SKM-1 (cell line): ENCODE measurements around the gene MEX3D.
"Not testable (repeated sequence)": the region's sequence is repeated elsewhere in the genome, so short reads cannot be mapped to it uniquely, and the experiment has no call there.

Source experiments
- DNase-seq: peaks from one replicate; lab custom pipeline; 2025; ENCODE audit not compliant: unreplicated experiment; lab: John Stamatoyannopoulos, UW

MEX3D gene

GRCh38 chr19:1540365-1540925, 27.7 kb downstream of the MEX3D start:
- no peak for DNase-seq

DNA sequence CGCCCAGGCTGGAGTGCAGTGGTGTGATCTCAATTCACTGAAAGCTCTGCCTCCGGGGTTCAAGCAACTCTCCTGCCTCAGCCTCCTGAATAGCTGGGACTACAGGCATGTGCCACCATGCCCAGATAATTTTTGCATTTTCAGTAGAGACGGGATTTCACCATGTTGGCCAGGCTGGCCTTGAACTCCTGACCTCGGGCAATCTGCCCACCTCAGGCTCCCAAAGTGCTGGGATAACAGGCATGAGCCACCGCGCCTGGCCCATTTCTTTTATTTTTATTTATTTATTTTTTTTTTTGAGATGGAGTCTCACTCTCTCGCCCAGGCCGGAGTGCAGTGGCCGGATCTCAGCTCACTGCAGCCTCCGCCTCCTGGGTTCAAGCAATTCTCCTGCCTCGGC, 28.4 kb downstream of the MEX3D start:
- not testable (repeated sequence) for DNase-seq

DNA sequence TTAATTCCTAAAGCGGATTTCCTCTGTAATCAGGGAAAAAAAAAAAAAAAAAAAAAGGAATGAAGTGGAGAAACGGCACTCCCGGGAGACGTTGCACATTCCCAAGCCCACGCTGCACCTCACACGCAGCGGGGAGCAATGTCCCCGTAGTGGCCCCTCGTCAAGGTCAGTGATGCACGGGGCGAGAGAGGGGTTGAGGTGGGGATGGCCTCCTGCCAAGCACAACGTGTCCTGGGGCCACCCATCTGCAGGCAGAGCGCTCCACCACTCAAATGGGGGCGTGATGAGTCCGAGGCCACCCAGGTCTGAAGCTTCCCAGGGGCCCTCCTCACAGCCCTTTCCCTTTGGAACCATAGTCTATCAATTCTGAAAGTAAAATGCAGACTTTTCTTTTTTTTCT, 29.1 kb downstream of the MEX3D start:
- no peak for DNase-seq

DNA sequence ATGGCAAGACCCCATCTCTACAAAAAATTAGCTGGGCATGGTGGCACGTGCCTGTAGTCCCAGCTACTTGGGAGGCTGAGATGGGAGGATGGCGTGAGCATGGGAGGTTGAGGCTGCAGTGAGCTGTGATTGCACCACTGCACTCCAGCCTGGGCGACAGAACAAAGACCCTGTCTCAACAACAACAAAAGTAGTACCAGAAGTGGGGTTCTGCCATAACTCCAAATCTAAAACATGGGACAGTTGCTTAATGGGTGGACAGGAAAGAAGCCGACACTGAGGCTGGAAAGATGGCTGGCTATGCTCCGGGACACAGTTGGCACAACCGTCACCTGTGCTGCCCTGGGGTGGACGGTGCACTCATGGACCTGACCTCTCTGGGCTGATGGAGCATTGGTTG, 32.4 kb downstream of the MEX3D start:
- not testable (repeated sequence) for DNase-seq

GRCh38 chr19:1534972-1535371, 33.2 kb downstream of the MEX3D start:
- no peak for DNase-seq

DNA sequence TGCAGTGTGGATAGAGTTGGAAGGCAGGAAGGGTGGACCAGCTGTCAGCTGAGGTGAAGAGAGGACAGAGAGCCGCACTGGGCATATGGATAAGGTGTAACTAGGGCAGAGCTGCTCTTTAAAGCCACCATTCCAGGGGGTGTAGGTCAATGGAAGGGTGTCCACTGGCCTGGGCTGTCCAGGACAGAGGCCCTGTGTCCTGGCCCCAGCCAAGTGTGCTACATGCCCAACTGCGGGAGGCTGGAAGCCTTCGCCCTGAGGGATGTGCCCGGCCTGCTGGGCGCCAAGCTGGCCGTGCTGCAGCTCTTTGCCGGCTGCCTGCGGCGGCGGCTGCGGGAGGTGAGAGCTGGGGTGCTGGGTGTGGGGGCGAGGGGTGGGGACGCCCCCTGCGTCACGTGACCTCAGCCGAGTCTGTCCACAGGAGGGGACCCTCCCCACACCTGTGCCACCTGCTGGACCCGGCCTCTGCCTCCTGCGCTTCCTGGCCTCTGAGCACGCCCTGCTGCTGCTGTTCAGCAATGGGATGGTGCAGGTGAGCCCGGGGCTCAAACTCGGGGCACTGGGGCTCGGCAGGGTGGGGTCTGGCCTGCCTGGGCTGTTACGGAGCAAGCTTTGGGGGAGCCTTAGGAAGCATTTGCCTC, 34.5 kb downstream of the MEX3D start:
- DNase-seq, result no peak

GRCh38 chr19:1532003-1532402, 36.1 kb downstream of the MEX3D start:
- DNase-seq, result no peak

GRCh38 chr19:1531587-1531986, 36.5 kb downstream of the MEX3D start:
- DNase-seq, result no peak

DNA sequence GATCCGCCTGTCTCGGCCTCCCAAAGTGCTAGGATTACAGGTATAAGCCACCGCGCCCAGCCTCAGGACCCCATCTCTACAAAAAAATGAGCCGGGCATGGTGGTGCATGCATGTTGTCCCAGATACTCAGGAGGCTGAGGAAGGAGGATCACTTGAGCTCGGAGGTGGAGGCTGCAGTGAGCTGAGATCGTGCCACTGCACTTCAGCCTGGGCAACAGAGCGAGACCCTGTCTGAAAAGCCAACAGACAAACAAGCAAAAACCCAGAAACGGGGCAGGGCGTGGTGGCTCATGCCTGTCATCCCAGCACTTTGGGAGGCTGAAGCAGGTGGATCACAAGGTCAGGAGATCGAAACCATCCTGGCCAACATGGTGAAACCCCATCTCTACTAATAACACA, 37.3 kb downstream of the MEX3D start:
- DNase-seq, result not testable (repeated sequence)

- DNase-seq, result no peak
Measured at GRCh38 chr19:1529430-1529816, 38.7 kb downstream of the MEX3D start.

- DNase-seq, result no peak
Measured at GRCh38 chr19:1528596-1529429, 39.3 kb downstream of the MEX3D start.

GRCh38 chr19:1527650-1528309, 40.3 kb downstream of the MEX3D start:
- DNase-seq, result no peak

DNA sequence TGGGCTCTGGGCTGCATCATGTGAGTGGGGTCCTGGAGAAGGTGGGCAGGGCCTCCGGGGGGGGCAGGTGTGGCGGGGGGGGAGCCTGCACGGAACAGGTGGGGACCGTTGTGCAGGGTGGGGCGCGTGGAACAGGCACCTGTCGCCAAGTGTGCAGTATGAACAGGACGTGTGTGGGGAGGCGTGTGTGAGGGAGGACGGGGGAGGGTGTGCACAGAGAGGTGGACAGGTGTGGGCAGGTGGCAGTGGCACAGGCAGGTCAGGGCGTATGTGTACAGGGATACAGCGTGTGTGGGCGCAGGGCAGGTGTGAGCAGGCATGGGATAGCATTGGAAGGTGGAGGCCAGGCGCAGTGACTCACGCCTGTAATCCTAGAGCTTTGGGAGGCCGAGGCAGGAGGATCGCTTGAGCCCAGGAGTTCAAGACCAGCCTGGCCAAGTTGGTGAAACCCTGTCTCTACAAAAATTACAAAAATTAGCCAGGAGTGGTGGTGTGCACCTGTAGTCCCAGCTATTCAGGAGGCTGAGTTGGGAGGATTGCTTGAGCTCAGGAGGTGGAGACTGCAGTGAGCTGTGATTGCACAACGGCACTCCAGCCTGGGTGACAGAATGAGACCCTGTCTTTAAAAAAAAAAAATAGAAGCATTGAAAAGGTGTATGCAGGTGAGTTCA, 41.0 kb downstream of the MEX3D start:
- DNase-seq, result no peak

GRCh38 chr19:1526066-1526778, 41.9 kb downstream of the MEX3D start:
- no peak for DNase-seq

DNA sequence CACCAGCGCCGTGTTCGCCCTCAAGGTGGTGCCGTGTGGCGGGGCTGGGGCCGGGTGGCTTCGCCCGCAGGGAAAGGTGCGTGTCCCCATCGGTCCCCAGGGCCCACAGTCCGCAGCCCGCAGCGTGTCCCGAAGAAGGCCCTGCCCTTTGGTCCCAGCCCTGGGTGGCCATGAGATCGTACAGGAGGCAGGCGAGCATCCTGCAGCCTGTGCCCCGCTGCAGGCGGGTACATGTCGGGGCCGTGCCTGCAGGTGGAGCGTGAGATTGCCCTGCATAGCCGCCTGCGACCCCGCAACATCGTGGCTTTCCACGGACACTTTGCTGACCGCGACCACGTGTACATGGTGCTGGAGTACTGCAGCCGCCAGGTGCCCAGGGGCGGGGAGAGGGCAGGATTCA, 42.8 kb downstream of the MEX3D start:
- no peak for DNase-seq

- no peak for DNase-seq
Measured at GRCh38 chr19:1524972-1525325, 43.2 kb downstream of the MEX3D start.

GRCh38 chr19:1524287-1524971, 43.7 kb downstream of the MEX3D start:
- DNase-seq, result no peak

GRCh38 chr19:1523412-1524286, 44.5 kb downstream of the MEX3D start, which contains the start of gene PLK5:
Gene PLK5 (plus strand): TSS chr19:1524077. CDS start chr19:1526997, 2,920 bp downstream.
- no peak for DNase-seq

DNA sequence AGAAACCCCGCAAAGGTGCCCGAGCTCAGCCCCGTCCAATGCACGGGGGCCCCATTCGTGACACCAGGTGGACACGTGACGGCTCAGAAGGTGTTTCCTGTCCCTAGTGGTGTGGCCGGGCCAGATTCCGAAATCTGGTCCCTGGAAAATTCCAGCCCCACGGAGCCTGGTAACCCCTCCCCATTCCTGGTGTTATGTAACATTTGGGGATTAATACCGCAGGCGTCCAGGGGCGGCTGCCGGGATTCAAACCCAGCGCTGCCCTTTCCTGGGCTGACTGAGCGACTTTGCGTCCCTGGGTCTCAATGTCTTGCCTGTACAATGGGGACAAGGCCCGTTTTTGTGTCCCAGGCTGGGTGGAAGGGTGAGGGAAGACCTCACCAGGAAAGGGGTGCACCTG, 45.3 kb downstream of the MEX3D start:
- DNase-seq, result no peak
